HG03575 (cell line): Measurements from ENCODE around the gene LTB.

Source experiments
- ATAC-seq: cut with Tn5 transposase; IDR thresholded peaks from one replicate; pipeline ENCODE4 v1.9.1; 2021; ENCODE audit not compliant: unreplicated experiment, insufficient number of reproducible peaks, low FRiP score; ENCODE audit errors: extremely low read depth

Gene LTB

DNA sequence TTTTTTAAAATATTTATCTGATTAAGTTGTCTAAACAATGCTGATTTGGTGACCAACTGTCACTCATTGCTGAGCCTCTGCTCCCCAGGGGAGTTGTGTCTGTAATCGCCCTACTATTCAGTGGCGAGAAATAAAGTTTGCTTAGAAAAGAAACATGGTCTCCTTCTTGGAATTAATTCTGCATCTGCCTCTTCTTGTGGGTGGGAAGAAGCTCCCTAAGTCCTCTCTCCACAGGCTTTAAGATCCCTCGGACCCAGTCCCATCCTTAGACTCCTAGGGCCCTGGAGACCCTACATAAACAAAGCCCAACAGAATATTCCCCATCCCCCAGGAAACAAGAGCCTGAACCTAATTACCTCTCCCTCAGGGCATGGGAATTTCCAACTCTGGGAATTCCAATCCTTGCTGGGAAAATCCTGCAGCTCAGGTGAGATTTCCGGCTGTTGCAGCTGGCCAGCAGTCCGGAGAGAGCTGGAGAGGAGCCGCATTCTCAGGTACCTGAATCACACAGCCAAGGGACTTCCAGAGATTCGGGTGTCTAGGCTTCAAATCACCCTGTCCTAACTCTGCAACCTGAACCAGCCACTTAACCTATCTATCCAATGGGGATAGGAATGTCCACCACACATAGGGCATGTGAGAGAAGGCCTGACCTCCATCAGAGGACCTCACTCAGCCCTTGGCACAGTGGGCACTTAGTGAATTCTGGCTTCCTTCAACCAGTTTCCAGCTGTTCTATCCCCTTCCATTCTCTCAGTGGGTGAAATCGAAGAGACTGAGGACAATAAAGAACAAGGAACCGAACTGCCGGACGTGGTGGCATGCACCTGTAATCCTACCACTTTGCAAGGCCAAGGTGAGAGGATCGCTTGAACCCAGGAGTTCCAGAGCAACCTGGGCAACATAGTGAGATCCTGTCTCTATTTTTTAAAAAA, 3.8 kb downstream of the LTB start:
- no peak for ATAC-seq

DNA sequence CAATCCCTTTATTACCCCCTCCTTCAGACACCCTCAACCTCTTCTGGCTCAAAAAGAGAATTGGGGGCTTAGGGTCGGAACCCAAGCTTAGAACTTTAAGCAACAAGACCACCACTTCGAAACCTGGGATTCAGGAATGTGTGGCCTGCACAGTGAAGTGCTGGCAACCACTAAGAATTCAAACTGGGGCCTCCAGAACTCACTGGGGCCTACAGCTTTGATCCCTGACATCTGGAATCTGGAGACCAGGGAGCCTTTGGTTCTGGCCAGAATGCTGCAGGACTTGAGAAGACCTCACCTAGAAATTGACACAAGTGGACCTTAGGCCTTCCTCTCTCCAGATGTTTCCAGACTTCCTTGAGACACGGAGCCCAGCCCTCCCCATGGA, 4.7 kb downstream of the LTB start:
- no peak for ATAC-seq

DNA sequence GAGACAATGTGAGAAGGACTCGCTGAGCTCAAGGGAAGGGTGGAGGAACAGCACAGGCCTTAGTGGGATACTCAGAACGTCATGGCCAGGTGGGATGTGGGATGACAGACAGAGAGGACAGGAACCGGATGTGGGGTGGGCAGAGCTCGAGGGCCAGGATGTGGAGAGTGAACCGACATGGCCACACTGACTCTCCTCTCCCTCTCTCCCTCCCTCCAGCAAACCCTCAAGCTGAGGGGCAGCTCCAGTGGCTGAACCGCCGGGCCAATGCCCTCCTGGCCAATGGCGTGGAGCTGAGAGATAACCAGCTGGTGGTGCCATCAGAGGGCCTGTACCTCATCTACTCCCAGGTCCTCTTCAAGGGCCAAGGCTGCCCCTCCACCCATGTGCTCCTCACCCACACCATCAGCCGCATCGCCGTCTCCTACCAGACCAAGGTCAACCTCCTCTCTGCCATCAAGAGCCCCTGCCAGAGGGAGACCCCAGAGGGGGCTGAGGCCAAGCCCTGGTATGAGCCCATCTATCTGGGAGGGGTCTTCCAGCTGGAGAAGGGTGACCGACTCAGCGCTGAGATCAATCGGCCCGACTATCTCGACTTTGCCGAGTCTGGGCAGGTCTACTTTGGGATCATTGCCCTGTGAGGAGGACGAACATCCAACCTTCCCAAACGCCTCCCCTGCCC, 5.2 kb downstream of the LTB start:
- ATAC-seq: no peak

DNA sequence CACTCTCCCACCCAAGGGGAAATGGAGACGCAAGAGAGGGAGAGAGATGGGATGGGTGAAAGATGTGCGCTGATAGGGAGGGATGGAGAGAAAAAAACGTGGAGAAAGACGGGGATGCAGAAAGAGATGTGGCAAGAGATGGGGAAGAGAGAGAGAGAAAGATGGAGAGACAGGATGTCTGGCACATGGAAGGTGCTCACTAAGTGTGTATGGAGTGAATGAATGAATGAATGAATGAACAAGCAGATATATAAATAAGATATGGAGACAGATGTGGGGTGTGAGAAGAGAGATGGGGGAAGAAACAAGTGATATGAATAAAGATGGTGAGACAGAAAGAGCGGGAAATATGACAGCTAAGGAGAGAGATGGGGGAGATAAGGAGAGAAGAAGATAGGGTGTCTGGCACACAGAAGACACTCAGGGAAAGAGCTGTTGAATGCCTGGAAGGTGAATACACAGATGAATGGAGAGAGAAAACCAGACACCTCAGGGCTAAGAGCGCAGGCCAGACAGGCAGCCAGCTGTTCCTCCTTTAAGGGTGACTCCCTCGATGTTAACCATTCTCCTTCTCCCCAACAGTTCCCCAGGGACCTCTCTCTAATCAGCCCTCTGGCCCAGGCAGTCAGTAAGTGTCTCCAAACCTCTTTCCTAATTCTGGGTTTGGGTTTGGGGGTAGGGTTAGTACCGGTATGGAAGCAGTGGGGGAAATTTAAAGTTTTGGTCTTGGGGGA, 6.1 kb downstream of the LTB start:
- no peak for ATAC-seq

DNA sequence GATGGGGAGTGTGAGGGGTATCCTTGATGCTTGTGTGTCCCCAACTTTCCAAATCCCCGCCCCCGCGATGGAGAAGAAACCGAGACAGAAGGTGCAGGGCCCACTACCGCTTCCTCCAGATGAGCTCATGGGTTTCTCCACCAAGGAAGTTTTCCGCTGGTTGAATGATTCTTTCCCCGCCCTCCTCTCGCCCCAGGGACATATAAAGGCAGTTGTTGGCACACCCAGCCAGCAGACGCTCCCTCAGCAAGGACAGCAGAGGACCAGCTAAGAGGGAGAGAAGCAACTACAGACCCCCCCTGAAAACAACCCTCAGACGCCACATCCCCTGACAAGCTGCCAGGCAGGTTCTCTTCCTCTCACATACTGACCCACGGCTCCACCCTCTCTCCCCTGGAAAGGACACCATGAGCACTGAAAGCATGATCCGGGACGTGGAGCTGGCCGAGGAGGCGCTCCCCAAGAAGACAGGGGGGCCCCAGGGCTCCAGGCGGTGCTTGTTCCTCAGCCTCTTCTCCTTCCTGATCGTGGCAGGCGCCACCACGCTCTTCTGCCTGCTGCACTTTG, 6.8 kb downstream of the LTB start, which contains the start of gene TNF:
TNF (plus strand) TSS at position 231 of the 567 bp plus-strand sequence; CDS start at position 408, 177 bp downstream.
- no peak for ATAC-seq

DNA sequence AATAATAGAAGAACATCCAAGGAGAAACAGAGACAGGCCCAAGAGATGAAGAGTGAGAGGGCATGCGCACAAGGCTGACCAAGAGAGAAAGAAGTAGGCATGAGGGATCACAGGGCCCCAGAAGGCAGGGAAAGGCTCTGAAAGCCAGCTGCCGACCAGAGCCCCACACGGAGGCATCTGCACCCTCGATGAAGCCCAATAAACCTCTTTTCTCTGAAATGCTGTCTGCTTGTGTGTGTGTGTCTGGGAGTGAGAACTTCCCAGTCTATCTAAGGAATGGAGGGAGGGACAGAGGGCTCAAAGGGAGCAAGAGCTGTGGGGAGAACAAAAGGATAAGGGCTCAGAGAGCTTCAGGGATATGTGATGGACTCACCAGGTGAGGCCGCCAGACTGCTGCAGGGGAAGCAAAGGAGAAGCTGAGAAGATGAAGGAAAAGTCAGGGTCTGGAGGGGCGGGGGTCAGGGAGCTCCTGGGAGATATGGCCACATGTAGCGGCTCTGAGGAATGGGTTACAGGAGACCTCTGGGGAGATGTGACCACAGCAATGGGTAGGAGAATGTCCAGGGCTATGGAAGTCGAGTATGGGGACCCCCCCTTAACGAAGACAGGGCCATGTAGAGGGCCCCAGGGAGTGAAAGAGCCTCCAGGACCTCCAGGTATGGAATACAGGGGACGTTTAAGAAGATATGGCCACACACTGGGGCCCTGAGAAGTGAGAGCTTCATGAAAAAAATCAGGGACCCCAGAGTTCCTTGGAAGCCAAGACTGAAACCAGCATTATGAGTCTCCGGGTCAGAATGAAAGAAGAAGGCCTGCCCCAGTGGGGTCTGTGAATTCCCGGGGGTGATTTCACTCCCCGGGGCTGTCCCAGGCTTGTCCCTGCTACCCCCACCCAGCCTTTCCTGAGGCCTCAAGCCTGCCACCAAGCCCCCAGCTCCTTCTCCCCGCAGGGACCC, 7.8 kb downstream of the LTB start:
- no peak for ATAC-seq

GRCh38 chr6:31573239-31574105, 8.8 kb downstream of the LTB start:
- ATAC-seq: no peak

GRCh38 chr6:31572041-31572911, 9.9 kb downstream of the LTB start, which contains the start of gene LTA:
Gene LTA, plus strand, starts transcription at chr6:31572289. Its CDS starts 454 bp downstream, at chr6:31572743.
- ATAC-seq: peak; percentile 27

- no peak for ATAC-seq
Measured at GRCh38 chr6:31569861-31570536, 12.2 kb downstream of the LTB start.

- ATAC-seq: peak; percentile 33
Measured at GRCh38 chr6:31568537-31568961, 13.7 kb downstream of the LTB start.

DNA sequence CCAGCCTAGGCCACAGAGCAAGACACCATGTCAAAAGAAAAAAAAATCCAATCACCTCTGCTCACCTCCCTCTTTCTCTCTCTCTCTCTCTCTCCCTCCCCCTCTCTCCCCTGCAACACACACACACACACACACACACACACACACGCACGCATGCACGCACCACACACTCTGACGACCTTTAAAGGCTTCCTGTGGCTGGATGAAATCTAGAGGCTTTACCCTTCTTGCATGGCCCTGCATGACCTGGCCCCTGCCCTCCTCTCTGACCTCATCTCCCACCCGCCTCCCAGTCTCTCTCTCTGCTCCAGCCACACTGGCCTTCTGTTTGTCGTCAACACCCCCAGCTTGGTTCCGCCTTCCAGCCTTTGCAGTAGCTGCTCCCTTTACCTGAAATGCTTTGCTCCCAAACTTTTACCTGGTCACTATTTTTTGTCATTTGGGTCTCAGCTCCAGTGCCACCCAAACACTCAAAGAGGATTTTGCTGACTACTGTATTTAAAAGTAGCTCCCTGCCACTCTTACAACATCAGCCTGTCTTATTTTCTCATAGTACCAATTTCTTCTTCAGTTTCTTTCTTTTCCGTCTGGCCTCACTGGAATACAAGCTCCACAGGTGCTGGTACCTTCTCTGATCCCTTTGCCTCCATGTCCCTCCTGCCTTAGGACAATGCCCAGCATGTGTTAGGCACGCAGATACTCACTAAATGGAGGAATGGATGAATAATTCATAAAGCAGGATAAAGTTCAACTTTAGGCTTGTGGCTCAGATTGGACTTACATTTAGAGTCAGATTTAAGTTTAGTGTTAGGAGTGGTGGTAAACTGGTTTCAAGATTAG, 14.5 kb downstream of the LTB start:
- ATAC-seq: no peak

DNA sequence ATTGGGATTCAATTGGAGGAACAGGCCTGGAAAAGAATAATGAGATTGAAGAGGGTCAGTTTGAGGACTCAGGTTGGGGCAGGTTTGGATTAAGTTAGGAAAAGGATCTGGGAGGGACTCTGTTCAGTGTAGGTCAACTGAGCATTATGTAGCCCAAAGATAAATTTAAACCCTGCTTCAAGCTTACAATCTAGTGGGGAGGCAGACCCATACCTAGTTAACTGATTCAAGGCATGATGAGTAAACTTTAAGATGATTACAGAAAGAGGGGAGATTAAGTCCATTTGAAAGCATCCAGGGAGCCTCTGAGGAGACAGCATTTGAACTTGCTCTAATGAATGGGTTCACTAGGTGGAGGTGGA, 21.5 kb downstream of the LTB start:
- ATAC-seq: no peak

GRCh38 chr6:31559958-31560696, 22.1 kb downstream of the LTB start:
- no peak for ATAC-seq

DNA sequence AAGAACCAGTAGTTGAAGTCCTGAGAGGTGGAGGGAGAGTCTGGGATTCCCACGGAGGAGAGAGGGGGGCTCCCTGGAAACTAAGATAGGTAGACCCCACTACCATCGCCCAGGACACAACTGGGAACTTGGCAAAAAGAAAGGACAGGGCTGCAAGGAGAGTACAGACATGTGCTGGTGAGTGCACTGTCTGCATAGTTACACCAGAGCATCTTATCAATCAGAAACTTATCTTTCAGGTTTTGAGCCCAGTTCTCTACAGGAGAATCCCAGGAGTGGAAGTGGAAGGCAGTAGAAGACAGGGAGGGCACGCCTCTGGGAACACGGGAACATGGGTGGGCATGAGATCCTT, 22.6 kb downstream of the LTB start:
- ATAC-seq: no peak
